Jurkat, Clone E6-1 (cell line): ENCODE results near the gene ARVCF.
A peak's percentile ranks its signal among the peaks of the same experiment; 100 is the strongest.
"Not testable (repeated sequence)": the region's sequence is repeated elsewhere in the genome, so short reads cannot be mapped to it uniquely, and the experiment has no call there.

ENCODE experiments used
- DNase-seq: peaks from one replicate; pipeline ENCODE4 v3.0.0-alpha.2; 2011; ENCODE audit warnings: low read depth, low spot score
- H3K4me3 ChIP-seq: 2 replicates; pipeline ENCODE4 v1.5.1; 2011; ENCODE audit warnings: mild to moderate bottlenecking, low read length, control low read depth, moderate library complexity

Gene ARVCF

DNA sequence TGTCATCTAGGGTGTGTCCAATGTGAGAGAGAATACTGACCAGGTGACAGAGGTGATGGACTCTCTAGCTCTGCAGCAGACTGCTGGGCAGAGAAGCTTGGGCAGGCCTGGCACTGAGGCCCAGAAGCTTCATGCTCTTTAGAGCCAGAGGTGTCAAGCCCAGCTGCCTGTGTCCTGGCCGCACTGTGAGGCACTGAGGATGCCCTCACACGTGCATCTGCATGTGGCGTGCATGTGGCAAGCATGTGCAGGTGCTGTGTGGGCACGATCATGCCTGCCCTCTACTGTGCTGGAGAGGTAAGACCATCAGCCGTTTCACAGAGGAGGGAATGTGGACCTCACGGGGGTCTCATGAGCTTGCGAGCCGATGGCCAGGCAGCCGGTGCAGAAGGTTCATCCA, 59.2 kb downstream of the ARVCF start:
- H3K4me3 ChIP-seq, result no peak overlapping the region
- DNase-seq, result no peak

DNA sequence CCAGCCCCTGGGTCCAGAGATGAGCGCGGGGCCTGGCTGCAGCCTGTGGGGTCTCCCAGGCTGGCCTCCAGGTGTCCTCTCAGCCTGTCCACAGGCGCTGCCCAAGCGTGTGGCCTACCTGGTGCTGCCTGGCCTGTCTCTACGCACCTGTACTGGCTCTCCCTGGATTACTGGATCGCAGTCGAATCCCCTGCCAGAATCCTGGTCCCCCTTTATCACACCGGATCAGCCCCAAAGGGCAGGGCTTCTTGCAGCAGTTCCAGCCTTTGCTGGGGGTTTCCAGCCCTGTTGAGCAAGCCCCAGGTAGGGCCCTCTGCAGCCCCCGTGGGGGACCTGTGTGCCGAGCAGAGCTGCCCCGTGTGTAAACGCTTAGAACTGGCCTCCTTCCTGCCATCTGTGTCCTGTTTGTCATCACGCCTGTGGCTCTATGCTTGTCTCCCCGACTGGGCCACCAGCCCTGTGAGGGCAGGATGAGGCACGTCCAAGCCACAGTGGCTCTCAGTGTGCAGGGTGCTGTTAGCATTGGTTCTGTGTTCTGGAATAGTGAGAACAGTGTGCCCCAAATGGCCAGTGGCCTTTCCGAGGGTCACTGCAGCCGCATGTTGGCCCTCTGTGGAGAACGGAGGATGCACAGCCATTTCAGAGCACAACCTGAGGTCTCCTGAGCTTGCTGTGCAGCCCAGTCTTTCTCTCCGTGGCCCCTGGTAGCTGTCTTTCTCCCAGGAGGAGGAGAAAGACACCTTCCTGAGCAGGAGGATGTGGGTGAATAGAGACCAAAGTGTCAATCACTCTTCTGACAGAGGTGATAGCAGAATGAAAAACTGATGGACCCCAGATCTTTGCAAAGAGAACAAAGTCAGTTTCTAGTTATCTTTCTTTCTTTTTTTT, 61.1 kb downstream of the ARVCF start:
- DNase-seq, result no peak

DNA sequence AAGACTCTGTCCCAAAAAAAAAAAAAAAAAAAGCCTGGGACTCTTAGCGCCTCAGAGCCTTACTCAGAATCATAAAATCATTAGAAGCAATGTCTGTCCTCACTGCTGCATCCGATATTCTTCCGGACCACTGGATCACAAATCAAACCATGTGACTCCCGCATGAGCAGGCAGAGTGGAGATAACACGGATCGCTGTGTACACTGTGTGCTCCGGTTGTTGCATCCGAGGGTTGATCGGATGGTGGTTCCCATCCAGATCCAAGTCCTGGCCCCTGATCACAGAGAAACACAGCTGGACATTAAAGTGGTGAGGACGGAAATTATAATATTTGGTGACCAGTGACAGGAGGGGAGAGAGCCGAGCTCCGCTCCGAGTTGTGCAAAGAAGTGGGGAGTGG, 65.3 kb downstream of the ARVCF start:
- DNase-seq, result no peak

More for the DNA sequence above, 61.1 kb downstream of the ARVCF start:
- H3K4me3 ChIP-seq, result no peak overlapping the region

DNA sequence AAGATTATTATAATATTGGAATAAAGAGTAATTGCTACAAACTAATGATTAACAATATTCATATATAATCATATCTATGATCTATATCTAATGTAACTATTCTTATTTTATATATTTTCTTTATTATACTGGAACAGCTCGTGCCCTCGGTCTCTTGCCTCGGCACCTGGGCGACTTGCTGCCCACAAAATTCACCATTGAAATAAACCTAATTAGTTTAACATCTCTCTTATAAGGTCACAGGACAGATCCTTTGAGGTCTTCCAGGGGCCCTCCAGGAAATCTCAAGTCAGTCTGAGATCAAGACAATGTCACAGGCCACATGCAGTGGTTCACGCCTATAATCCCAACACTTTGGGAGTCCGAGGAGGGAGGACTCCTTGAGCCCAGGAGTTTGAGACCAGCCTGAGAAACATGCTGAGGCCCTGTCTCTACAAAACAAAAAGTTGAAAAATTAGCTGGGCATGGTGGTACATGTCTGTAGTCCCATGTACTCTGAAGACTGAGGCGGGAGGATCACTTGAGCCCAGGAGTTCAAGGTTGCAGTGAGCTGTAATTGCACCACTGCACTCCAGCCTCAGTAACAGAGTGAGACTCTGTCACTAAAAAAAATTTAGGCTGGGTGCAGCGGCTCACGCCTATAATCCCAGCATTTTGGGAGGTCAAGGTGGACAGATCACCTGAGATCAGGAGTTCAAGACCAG, 68.4 kb downstream of the ARVCF start:
- DNase-seq, result no peak
- H3K4me3 ChIP-seq, result no peak overlapping the region

More for the DNA sequence above, 65.3 kb downstream of the ARVCF start:
- no peak overlapping the region for H3K4me3 ChIP-seq

DNA sequence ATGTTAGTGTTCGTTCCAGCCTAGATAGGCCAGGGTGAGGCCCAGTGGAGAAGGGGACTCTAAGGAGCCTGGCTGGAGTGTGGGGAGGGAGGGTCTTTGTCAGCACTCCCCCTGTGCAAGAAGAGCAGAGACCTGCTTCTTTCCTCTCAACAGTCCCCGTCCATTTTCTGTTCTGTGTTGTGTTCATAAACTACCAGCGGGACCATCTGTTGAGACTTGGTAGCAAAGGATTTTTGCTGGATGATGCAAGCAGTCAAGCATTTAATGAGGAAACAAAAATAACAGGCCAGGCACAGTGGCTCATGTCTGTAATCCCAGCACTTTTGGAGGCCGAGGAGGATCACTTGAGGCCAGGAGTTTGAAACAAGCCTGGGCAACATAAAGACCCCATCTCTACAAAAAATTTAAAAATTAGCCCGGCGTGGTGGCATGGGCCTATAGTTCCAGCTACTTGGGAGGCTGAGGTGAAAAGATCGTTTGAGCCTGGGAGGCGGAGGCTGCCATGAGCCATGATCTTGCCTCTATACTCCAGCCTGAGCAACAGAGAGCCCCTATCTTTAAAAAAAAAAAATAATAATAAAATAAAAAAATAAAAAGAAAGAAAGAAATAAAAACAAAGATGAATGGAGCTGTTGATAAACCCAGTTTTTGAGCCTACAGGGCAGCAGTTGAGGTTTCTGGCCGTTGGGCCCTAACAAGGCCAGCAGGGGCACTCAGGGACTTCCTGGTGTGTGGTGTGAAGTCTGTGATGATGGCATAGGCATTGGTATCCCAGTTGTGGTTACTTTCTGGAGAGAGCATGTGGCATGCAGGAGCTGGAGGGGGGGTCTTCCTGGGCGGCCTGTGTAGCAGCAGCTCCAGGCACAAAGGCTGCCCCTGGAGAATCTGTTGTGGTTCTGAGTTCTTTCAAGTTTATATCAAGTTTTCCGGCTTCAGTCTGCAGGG, 73.3 kb downstream of the ARVCF start:
- peak; percentile 83 for DNase-seq
- peak overlapping the region; percentile 99 for H3K4me3 ChIP-seq

DNA sequence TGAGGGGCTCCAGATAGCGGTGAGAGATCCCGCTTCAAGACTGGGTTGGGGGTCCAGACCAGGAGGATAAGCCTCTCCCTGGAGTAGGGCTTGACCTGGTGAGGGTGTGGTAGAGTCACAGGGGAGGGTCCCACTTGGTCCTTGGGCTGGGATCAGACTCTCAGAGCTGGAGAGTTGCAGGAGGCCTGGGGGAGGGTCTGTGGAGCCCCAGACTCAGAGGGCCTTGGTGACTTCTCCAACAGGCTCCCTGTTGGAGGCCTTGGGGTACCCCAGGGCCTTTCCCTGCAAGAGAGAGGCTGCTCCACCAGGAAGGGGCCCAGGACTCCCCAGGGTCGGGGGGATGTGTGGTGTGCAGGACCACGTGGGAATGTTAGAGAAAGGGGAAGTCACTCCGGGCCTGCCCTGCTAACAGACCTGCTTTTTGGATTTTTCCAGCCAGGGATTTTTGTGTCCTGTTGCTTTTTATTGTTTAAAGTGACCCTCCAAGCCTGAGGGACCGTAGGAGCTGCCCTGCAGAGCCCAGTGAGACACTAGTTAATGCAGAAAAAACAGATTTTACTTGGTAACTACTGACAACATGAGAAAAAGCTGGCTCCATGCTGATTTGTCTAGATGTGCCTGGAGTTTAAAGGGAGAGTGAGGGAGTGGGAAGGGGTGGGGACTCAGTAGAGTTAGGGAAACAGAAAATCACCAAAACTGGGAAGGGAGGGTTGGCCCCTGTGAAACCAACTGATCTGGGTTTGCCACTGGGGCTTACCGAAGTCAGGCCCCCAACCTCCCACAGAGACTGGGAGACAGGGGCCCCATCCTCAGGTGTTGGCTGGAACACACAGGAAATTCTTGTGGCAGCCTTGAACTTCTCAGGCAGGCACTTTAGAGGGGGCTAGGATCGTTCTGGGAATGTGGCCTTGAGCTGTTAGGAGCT, 74.2 kb downstream of the ARVCF start:
- no peak for DNase-seq
- peak overlapping the region; percentile 99 for H3K4me3 ChIP-seq

DNA sequence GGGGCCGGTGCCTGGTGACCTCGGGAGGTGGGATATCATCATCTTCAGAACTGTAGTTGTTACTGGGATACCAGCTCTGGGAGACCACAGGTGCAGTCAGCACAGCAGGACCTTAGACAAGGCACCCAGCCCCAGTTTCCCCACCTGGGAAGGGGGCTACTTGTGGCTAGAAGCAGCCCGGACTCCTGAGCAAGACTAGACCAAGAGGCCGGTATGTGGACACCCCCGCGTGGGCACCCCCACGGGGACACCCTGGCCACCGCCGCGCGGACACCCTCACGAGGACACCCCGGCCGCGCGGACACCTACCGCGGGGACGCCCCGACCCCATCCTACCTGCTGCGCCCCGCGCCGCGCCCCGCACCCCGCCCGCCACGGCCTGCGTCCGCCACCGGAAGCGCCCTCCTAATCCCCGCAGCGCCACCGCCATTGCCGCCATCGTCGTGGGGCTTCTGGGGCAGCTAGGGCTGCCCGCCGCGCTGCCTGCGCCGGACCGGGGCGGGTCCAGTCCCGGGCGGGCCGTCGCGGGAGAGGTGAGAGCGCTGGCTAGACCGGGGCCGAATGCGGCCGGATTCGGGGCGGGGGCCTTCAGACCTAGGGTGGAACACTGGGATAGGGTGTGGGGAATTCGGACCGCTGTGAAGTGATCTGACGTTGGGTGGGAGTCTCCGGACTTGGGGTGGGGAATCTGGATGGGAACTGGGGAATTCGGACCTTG, 75.1 kb downstream of the ARVCF start, which contains the start of the genes COMT and TXNRD2:
TSS of gene COMT (plus strand) at position 408 of the 718 bp plus-strand sequence. CDS start 20,755 bp downstream, outside the sequence.
TSS of gene TXNRD2 (minus strand) at position 454 of the 718 bp plus-strand sequence. CDS start at position 439, 15 bp downstream.
- peak within 1 kb of the TSS; percentile 99 for H3K4me3 ChIP-seq
- no peak for DNase-seq

DNA sequence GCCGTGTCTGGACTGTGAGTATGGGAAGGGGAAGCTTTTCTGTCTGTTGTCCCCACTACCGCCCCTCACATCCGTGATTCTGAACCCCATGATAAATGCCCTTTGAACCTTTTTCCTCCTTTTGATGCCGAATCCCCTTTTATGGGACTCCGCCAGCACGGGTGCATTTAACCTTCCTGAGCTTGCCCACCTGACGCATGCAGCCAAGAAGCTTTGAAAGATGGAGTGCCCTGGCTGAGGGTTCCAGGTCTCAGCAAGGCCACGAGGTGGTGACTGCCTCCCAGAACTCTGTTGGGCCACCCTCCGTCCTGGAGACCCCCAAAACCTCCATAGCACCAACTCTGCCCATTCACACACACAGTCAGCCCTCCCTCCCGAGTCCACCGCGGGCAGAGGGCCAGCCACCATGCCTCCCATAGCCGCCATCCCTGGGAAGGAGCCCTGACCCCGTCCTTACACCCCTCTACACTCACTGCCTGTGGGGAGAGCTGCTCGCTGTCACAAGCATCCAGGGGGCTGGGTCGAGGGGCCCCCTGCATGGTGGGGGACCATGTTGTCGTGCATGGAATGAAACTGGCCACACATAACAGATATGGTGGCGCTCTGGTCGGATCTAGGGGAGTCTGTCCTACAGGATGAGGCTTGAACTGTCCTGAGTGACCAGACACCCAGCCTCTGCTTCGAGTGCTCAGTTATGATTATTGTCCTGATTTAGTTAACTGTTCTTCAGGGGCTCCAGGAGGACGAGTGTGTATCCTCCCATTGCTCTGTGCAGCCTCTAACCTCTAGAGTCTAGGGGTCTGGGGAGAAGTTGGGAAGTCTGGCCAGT, 75.9 kb downstream of the ARVCF start:
- no peak for DNase-seq
- H3K4me3 ChIP-seq, result peak overlapping the region; percentile 99

DNA sequence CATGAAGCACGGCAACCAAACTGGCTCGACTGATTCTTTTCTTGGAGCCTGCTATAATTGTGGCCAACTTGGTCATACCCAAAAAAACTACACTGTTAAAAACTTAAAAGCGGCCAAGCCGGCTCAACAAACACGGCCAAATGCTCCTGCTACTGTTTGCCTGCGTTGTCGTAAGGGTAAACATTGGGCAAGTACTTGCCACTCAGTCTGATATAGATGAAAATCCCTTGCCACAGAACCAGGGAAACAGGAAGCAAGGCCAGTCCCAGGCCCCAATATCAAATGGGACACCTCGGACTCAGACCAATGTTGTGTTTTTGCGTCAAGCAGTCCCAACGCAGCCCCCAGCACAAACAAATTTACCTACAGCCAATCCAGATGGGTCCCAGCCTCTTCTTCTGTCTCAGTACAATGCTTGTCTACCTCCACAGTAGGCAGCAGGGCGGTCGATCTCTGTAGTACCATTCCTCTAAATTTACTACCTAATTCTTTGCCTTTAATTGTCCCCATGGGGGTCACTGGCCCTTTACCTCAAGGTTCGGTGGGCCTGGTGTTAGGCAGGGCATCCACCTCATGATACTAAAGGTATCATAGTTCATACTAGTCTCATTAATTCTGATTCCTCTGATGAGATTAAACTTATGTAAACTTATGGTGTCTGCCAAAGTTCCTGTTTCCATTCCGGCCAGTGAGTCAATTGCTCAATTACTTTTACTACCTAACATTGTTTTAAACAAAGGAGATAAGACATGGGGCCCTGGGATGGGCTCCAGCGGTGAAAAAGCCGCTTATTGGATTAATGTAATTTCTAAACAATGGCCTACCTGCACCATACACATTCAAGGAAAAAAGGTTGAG, 78.8 kb downstream of the ARVCF start:
- no peak overlapping the region for H3K4me3 ChIP-seq
- no peak for DNase-seq

DNA sequence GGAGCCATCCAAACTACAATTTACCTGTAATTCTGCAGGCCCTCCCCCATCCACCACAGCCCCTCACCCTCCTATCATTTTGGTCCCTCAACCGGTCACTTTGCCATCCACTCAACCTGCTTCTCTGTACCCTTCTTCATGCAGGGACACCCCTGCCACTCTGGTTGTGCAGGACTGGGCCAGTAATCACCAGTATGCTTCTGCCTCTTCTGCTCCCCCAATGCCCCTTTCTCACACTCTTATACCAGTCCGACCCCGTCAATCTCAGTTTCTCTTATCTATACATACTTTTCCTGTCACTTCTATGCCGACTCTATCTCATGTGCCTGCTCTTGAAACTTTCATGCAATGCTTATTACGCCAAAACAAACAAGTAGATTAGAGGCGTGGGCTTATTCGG, 80.1 kb downstream of the ARVCF start:
- H3K4me3 ChIP-seq, result no peak overlapping the region
- DNase-seq, result no peak

DNA sequence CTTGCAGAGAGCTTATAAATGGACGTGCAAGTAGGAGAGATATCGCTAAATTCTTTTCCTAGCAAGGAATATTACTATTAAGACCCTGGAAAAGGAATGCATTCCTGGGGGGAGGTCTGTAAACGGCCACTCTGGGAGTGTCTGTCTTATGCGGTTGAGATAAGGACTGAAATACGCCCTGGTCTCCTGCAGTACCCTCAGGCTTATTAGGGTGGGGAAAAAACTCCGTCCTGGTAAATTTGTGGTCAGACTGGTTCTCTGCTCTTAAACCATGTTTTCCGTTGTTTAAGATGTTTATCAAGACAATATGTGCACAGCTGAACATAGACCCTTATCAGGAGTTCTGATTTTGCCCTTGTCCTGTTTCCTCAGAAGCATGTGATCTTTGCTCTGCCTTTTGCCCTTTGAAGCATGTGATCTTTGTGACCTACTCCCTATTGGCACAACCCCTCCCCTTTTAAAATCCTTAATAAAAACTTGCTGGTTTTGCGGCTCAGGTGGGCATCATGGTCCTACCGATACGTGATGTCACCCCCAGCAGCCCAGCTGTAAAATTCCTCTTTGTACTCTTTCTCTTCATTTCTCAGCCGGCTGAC, 81.4 kb downstream of the ARVCF start:
- H3K4me3 ChIP-seq, DNase-seq: not testable (repeated sequence)

DNA sequence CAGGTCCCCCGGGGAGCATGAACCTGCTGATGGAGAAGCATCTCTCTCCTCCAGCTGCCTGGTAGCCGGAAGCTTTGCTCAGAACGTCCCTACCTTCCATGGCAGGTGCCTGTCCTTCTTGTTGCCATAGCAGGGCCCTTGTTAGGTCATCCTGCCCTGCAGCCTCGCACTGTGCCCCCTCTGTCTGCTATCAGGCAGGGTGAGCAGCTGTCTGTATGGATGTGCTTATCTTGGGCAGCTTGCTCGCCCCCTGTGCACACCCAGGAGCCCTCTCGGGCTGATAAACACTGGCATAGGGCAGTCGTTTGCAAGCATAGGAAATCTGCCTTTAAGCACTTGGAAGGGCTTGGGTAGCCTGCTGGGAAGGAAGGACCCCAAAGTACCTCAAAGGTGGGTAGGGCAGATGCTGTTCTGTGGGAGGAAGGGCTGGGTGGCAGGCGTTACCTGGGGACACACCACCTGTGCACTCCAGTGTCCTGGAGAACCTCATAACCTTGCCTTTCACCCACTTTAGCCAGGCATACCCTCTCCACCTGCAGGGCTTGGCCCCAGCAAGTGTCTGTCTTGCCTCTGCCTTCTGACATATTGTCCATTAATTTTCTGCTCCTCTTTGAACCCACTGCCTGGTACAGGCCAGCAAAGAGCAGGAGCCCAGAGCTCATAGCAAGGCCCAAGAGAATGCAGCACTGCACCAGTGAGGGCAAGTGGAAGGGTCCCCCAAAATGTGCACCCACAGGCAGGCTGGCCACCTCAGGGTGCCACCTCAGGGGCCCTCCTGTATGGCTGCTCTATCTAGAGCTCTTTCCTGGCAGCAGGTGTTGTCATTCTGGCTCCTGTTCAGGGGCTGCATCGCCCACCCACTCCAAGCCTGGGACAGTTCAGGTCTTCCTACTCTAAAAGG, 83.0 kb downstream of the ARVCF start:
- DNase-seq, result no peak

DNA sequence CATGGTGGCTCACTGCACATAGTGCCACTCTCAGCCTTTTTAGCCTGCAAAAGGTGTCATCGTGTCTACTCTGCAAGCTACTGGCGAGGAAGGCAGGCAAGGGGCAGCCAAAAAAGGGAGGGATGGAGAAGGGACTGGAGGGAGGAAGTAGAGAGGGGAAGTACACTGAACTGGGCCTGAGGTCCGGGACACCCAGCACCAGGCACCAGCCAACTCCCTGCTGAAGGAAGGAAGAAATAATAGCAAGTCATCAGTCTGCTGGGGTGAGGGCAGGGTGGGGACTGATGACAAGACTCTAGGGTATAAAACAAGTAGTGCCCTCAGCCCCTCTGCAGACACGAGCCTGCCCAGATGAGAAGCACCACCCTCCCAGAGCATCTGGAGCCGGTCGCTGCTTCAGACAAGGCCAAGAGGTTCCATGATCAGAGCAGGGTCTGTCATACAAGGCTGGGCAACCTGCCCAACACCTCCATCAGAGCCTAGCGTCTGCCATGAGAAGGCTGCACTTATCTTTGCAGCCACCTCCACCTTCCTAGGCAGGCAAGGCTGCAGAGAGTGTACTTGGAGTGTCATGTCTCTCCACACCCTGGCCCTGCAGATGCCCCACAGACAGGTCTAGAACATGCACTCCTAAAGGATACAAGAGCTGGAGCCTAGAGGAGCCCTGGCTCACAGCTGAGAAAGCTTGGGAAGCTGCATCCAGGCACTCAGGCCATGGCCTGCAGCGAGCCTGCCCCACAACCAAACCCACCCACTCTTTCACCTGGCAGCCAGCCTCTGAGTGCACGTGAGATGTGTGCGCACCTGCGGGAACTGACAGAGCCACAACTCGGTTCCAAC, 84.0 kb downstream of the ARVCF start:
- H3K4me3 ChIP-seq, result no peak overlapping the region
- DNase-seq, result no peak

More for the DNA sequence above, 83.0 kb downstream of the ARVCF start:
- no peak overlapping the region for H3K4me3 ChIP-seq

DNA sequence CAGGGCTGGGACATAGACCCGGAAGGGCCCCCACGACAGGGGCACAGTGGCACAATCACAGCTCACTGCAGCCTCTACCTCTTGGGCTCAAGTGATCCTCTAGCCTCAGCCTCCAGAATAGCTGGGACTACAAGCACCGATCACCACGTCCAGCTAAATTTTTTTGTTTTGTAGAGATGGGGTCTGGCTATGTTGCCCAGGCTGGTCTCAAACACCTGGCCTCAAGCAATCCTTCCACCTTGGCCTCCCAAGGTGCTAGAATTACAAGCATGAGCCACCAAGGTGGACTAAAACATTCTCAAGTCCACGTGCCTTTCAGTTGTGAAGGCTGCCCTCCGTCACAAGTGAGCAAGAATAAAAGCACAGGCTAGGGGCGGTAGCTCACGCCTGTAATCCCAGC, 85.1 kb downstream of the ARVCF start:
- no peak for DNase-seq
- H3K4me3 ChIP-seq, result no peak overlapping the region
